Measurements from ENCODE around the gene FKBP7.

- TF ChIP-seq CTCF (CRISPR knock-in tag; IDR thresholded peaks at IDR 0.05) (no peak), SIN3A (IDR thresholded peaks at IDR 0.05; ENCODE audit: borderline replicate concordance, low read depth, low read length) (no peak), ZNF451 (CRISPR knock-in tag; IDR thresholded peaks at IDR 0.05) (no peak)
These were observed 59.3 kb downstream of the FKBP7 start for GRCh38 chr2:178419123-178419522.
